Panc1 (cell line): Measurements from ENCODE around the gene MYCBP2. TPM values are rescaled to one million over a fixed set of nuclear protein-coding genes. Genes with fewer than 3 reads are reported as not detected.
"Not testable (repeated sequence)": the region's sequence is repeated elsewhere in the genome, so short reads cannot be mapped to it uniquely, and the experiment has no call there.

Experiments used
- ATAC-seq: fragments of 200-7000 bp; cut with Tn5 transposase; 2 replicates; pipeline ENCODE4 v1.9.1; 2020; ENCODE audit warnings: mild to moderate bottlenecking, moderate library complexity
- BruUV-seq: library from RNA; stranded (reverse); fragments of 400-500 nt; replicated peaks from 2 replicates; lab custom pipeline; 2021; lab: Mats Ljungman, UMichigan
- CTCF ChIA-PET: fragments of 300-600 bp; sonication (Branson Sonifier 250); formaldehyde crosslinking; loops from one replicate; lab custom pipeline; 2022; ENCODE audit warnings: antibody characterized with exemption; lab: Charles Lee
- POLR2A ChIA-PET: fragments of 300-600 bp; sonication (Branson Sonifier 250); formaldehyde crosslinking; loops from one replicate; lab custom pipeline; 2022; ENCODE audit warnings: antibody characterized with exemption; lab: Charles Lee
- DNase-seq: peaks from one replicate; pipeline ENCODE4 v3.0.0-alpha.2; 2010; ENCODE audit warnings: low read depth, low spot score
- H3K27ac ChIP-seq: 2 replicates; pipeline ENCODE4 v1.5.1; 2011; ENCODE audit warnings: mild to moderate bottlenecking, low read length, inconsistent platforms
- H3K27me3 ChIP-seq: fragments of 200-500 bp; sonication (Bioruptor generic); 2 replicates; pipeline ENCODE4 v1.6.0; 2014; ENCODE audit warnings: low read length, inconsistent platforms; ENCODE audit not compliant: control insufficient read depth, insufficient read depth
- H3K36me3 ChIP-seq: fragments of 200-500 bp; sonication (Bioruptor generic); 2 replicates; pipeline ENCODE4 v1.5.1; 2014; ENCODE audit warnings: inconsistent platforms, mild to moderate bottlenecking, low read length, moderate library complexity; ENCODE audit not compliant: control insufficient read depth, insufficient read depth
- H3K4me1 ChIP-seq: 2 replicates; pipeline ENCODE4 v1.5.1; 2011; ENCODE audit warnings: inconsistent platforms, mild to moderate bottlenecking, low read length, moderate library complexity; ENCODE audit not compliant: control insufficient read depth, insufficient read depth
- H3K4me3 ChIP-seq, 2 experiments: 2 replicates each; pipeline ENCODE4 v1.5.1; 2011 to 2012; ENCODE audit warnings: low read depth in 2 of 2, low read length in 2 of 2, mild to moderate bottlenecking in 2 of 2, inconsistent platforms in 1 of 2, moderate library complexity in 1 of 2
- H3K9me3 ChIP-seq: fragments of 200-500 bp; sonication (Bioruptor generic); 2 replicates; pipeline ENCODE4 v1.5.1; 2014; ENCODE audit warnings: low read depth, mild to moderate bottlenecking, inconsistent platforms, low read length, moderate library complexity; ENCODE audit not compliant: control insufficient read depth, insufficient read depth
- POLR2AphosphoS5 ChIP-seq: IDR thresholded peaks from 2 replicates; pipeline ENCODE4 v1.6.1; 2012; ENCODE audit warnings: mild to moderate bottlenecking, low read depth, low read length, moderate library complexity
- REST ChIP-seq, 2 experiments: IDR thresholded peaks; 2 replicates each; pipeline ENCODE4 v1.6.1; 2011 to 2012; ENCODE audit warnings: low read depth in 2 of 2, control low read depth in 1 of 2, low read length in 1 of 2, mild to moderate bottlenecking in 1 of 2, moderate library complexity in 1 of 2; ENCODE audit not compliant: insufficient read depth in 1 of 2
- SIN3A ChIP-seq: IDR thresholded peaks from 2 replicates; pipeline ENCODE4 v1.6.1; 2012; ENCODE audit warnings: low read depth, mild to moderate bottlenecking, low read length, moderate library complexity, borderline replicate concordance; ENCODE audit not compliant: insufficient read depth
- TCF7L2 ChIP-seq: IDR thresholded peaks from 2 replicates; pipeline ENCODE4 v1.6.1; 2011; ENCODE audit warnings: mild to moderate bottlenecking, low read depth, low read length, inconsistent platforms
- in situ Hi-C: cut with HindIII; loops from 2 replicates; pipeline ENCODE4 v1.10.0; 2016; ENCODE audit warnings: low sequenced_read_pairs, low pct_unique_long_range_greater_than_20kb
- intact Hi-C: fragments of 100-400 bp; cut with micrococcal nuclease; formaldehyde crosslinking; loops from one replicate; pipeline ENCODE4 v1.10.0; 2022; ENCODE audit not compliant: unreplicated experiment
- total RNA-seq: library from RNA; stranded (reverse); gene quantifications from one replicate; pipeline ENCODE4 v1.2.1, GENCODE V29; 2021; ENCODE audit not compliant: unreplicated experiment
- TF ChIP-seq, protein P1 (sequence below): fragments of 450-650 bp; IDR thresholded peaks from 2 replicates; pipeline ENCODE4 v1.5.1; 2017; ENCODE audit warnings: mild to moderate bottlenecking

MYCBP2 gene
- total RNA-seq, 1 experiment from 2014 or later: 41.4 TPM

GRCh38 chr13:77318741-77319140, 8.2 kb downstream of the MYCBP2 start:
- H3K4me3 ChIP-seq: no peak overlapping the region
- H3K4me1 ChIP-seq: no peaks in the 10 kb centered on the region
- no peak overlapping the region for H3K27ac ChIP-seq
- ATAC-seq (no peak), DNase-seq (no peak)
- H3K9me3 ChIP-seq: no peaks in the 10 kb centered on the region
- BruUV-seq: no TSS peak
- intact Hi-C loops (no loop called here), in situ Hi-C loops (no loop called here)
- no peaks in the 10 kb centered on the region for H3K36me3 ChIP-seq
- TF ChIP-seq POLR2AphosphoS5: no peak
- TF ChIP-seq, protein P1, sequence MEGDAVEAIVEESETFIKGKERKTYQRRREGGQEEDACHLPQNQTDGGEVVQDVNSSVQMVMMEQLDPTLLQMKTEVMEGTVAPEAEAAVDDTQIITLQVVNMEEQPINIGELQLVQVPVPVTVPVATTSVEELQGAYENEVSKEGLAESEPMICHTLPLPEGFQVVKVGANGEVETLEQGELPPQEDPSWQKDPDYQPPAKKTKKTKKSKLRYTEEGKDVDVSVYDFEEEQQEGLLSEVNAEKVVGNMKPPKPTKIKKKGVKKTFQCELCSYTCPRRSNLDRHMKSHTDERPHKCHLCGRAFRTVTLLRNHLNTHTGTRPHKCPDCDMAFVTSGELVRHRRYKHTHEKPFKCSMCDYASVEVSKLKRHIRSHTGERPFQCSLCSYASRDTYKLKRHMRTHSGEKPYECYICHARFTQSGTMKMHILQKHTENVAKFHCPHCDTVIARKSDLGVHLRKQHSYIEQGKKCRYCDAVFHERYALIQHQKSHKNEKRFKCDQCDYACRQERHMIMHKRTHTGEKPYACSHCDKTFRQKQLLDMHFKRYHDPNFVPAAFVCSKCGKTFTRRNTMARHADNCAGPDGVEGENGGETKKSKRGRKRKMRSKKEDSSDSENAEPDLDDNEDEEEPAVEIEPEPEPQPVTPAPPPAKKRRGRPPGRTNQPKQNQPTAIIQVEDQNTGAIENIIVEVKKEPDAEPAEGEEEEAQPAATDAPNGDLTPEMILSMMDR: no peak
- no peak for TF ChIP-seq SIN3A
- TF ChIP-seq REST (IDR thresholded peaks at IDR 0.05; ENCODE audit: insufficient read depth in 1 of 2, low read depth in 2 of 2, low read length in 1 of 2): no peak
- TF ChIP-seq TCF7L2: no peak
- no peaks in the 10 kb centered on the region for H3K27me3 ChIP-seq
- POLR2A ChIA-PET: no interaction called here
- CTCF ChIA-PET: no interaction called here

GRCh38 chr13:77316430-77316829, 10.5 kb downstream of the MYCBP2 start:
- POLR2A ChIA-PET: no interaction called here
- intact Hi-C loops (no loop called here), in situ Hi-C loops (no loop called here)
- H3K4me3 ChIP-seq: no peak overlapping the region
- DNase-seq (no peak), ATAC-seq (no peak)
- no peaks in the 10 kb centered on the region for H3K4me1 ChIP-seq
- CTCF ChIA-PET: no interaction called here
- TSS peak; percentile 48 for BruUV-seq
- no peaks in the 10 kb centered on the region for H3K27me3 ChIP-seq
- no peak for TF ChIP-seq REST (IDR thresholded peaks at IDR 0.05; ENCODE audit: insufficient read depth in 1 of 2, low read depth in 2 of 2, low read length in 1 of 2)
- TF ChIP-seq POLR2AphosphoS5: no peak
- no peak for TF ChIP-seq SIN3A
- TF ChIP-seq TCF7L2: no peak
- TF ChIP-seq, protein P1: no peak
- H3K9me3 ChIP-seq: no peaks in the 10 kb centered on the region
- H3K27ac ChIP-seq: no peak overlapping the region
- H3K36me3 ChIP-seq: no peaks in the 10 kb centered on the region

DNA sequence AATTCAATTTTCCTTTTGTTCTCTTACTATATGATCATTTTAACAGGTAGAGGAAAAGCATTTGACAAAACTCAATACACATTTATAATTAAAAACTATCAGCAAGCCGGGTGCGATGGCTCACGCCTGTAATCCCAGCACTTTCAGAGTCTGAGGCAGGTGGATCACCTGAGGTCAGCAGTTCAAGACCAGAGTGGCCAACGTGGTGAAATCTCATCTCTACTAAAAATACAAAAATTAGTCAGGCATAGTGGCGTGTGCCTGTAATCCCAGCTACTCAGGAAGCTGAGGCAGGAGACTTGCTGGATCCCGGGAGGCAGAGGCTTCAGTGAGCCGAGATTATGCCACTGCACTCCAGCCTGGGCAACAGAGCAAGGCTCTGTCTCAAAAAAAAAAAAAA, 11.4 kb downstream of the MYCBP2 start:
- H3K27ac ChIP-seq, ATAC-seq, CTCF ChIA-PET, H3K27me3 ChIP-seq, POLR2A ChIA-PET, BruUV-seq, H3K36me3 ChIP-seq, H3K4me1 ChIP-seq, in situ Hi-C loops, H3K4me3 ChIP-seq, intact Hi-C loops, H3K9me3 ChIP-seq, DNase-seq: not testable (repeated sequence)
